OCI-LY3 (cell line): ENCODE data around the gene PXYLP1.

ENCODE experiments used
- H2AFZ ChIP-seq: fragments of 200-600, 300-600 bp; shearing (Covaris generic); 2 replicates; pipeline ENCODE4 v1.6.0; 2014; ENCODE audit warnings: antibody characterized with exemption, low read depth, low read length
- H3K27ac ChIP-seq: fragments of 200-600, 300-600 bp; sonication (generic); 2 replicates; pipeline ENCODE4 v1.5.1; 2014; ENCODE audit warnings: mild to moderate bottlenecking, low read length, moderate library complexity, mixed read lengths
- H3K27me3 ChIP-seq: fragments of 200-600, 300-600 bp; sonication (generic); 2 replicates; pipeline ENCODE4 v1.6.1; 2014; ENCODE audit warnings: low read depth, low read length, mixed read lengths
- H3K36me3 ChIP-seq: fragments of 200-600, 300-600 bp; sonication (generic); replicated peaks from 2 replicates; pipeline ENCODE3; 2014; ENCODE audit warnings: low read depth, low read length, mixed read lengths
- H3K4me1 ChIP-seq: fragments of 300-600, 200-600 bp; sonication (generic); 2 replicates; pipeline ENCODE4 v1.6.1; 2014; ENCODE audit warnings: low read length, mixed read lengths
- H3K4me2 ChIP-seq: fragments of 200-600, 300-600 bp; sonication (generic); 2 replicates; pipeline ENCODE4 v1.6.1; 2014; ENCODE audit warnings: low read length, mixed read lengths
- H3K4me3 ChIP-seq: fragments of 300-600, 200-600 bp; sonication (generic); 2 replicates; pipeline ENCODE4 v1.5.1; 2014; ENCODE audit warnings: antibody characterized with exemption, mild to moderate bottlenecking, low read length, moderate library complexity
- H3K79me2 ChIP-seq: fragments of 300-600, 200-600 bp; shearing (Covaris generic); 2 replicates; pipeline ENCODE4 v1.6.1; 2014; ENCODE audit warnings: mild to moderate bottlenecking, low read length, mixed read lengths
- H3K9ac ChIP-seq: fragments of 300-600, 200-600 bp; shearing (Covaris generic); 2 replicates; pipeline ENCODE4 v1.6.0; 2014; ENCODE audit warnings: mild to moderate bottlenecking, low read length, moderate library complexity
- H3K9me3 ChIP-seq: fragments of 200-600, 300-600 bp; shearing (Covaris generic); 2 replicates; pipeline ENCODE4 v1.6.1; 2014; ENCODE audit warnings: low read length, mixed read lengths; ENCODE audit not compliant: insufficient read depth
- H4K20me1 ChIP-seq: fragments of 200-600, 300-600 bp; sonication (generic); 2 replicates; pipeline ENCODE4 v1.6.1; 2016; ENCODE audit warnings: low read length, mixed read lengths; ENCODE audit not compliant: insufficient read depth
- CTCF ChIP-seq: fragments of 200-600, 300-600 bp; sonication (generic); IDR thresholded peaks from 2 replicates; pipeline ENCODE4 v1.5.1; 2014; ENCODE audit warnings: antibody characterized with exemption, low read length, low read depth
- EZH2phosphoT487 ChIP-seq: fragments of 200-600 bp; shearing (Covaris generic); IDR thresholded peaks from 2 replicates; pipeline ENCODE4 v1.6.1; 2018; ENCODE audit warnings: antibody characterized with exemption, mixed run types, low read depth

PXYLP1 gene, protein sequence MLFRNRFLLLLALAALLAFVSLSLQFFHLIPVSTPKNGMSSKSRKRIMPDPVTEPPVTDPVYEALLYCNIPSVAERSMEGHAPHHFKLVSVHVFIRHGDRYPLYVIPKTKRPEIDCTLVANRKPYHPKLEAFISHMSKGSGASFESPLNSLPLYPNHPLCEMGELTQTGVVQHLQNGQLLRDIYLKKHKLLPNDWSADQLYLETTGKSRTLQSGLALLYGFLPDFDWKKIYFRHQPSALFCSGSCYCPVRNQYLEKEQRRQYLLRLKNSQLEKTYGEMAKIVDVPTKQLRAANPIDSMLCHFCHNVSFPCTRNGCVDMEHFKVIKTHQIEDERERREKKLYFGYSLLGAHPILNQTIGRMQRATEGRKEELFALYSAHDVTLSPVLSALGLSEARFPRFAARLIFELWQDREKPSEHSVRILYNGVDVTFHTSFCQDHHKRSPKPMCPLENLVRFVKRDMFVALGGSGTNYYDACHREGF

DNA sequence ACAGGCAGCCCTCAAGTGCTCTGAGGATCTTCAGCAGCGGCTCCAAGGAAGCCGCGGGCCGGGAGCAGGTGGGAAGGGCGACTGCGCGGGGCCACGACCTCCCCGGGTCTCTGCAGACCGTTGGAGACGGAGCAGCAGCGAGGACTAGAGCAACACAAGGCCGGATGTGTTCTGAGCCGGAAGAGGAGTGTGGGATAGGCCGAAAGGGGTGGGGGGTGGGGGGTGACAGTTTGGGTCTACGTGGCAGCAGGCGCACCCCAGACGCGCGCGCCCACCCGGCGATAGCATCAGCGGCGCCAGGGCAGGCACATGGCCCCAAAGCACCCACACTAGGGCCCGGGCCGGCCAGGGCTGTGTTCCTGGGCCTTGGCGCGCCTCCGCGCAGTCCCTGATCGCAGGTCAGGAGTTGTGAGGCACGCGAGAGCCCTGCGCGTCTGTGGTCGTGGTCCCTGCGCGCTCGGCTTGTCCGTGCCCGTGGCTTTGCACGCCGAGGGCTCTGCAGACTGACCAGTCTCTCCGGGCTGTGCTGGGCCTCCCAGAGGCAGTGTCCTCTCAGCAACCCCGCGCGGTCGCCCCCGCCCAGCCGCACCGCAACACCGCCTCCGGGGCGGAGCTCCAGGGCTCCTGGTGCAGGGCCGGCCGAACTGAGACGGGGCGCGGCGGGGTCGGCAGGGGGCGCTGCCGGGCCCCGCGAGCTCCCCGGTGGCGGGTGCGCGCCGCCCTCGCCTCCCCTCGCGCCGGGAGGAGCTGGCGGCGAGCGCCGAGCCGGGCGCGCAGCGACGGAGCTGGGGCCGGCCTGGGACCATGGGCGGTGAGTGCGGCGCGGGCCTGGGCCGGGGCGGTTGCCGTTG, at the start of gene PXYLP1:
Gene PXYLP1 (plus strand): TSS at position 725 of the 851 bp plus-strand sequence. CDS start 28,351 bp downstream, outside the sequence.
- H3K9ac ChIP-seq: peak within 1 kb of the TSS; percentile 95
- H3K9me3 ChIP-seq: no peaks in the 10 kb centered on the region
- H2AFZ ChIP-seq: peak within 1 kb of the TSS; percentile 82
- peak within 1 kb of the TSS; percentile 71 for H3K27ac ChIP-seq
- H3K4me3 ChIP-seq: peak within 1 kb of the TSS; percentile 96
- H3K4me2 ChIP-seq: peak within 1 kb of the TSS; percentile 91
- no peaks in the 10 kb centered on the region for H3K27me3 ChIP-seq
- no peaks in the 10 kb centered on the region; the same call in 1 of the 2 replicates for H3K79me2 ChIP-seq
- H3K4me1 ChIP-seq: peaks cover 6% of the 10 kb centered on the region
- TF ChIP-seq CTCF (peak; percentile 48), EZH2phosphoT487 (no peak)
- no peaks in the 10 kb centered on the region for H3K36me3 ChIP-seq
- no peaks in the 10 kb centered on the region for H4K20me1 ChIP-seq

DNA sequence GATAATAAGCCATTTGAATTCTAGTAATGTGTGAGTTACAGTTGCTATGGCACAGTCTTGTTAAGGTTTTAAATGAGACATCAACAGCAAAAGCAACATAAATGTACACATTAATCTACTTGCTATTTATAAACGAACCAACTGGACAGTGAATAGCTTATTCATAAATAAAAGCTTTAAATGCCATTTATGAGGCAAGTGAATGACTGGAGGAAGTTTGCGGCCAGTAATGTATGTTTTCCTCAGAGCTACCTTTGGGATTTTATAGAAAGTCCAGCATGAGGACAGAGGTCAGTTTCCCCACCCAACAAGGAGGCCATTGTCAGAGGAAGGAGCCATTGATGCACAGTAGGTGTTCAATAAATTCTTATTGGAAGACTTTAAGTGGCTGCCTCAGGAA, 48.0 kb upstream of the PXYLP1 start:
- no peaks in the 10 kb centered on the region for H3K4me1 ChIP-seq
- no peak overlapping the region for H3K4me2 ChIP-seq
- H2AFZ ChIP-seq: no peak overlapping the region
- H3K9me3 ChIP-seq: no peaks in the 10 kb centered on the region
- TF ChIP-seq CTCF (no peak), EZH2phosphoT487 (no peak)
- H3K27me3 ChIP-seq: no peaks in the 10 kb centered on the region; the same call in 1 of the 2 replicates
- no peak overlapping the region for H3K27ac ChIP-seq
- no peaks in the 10 kb centered on the region for H3K79me2 ChIP-seq
- no peak overlapping the region for H3K9ac ChIP-seq
- no peaks in the 10 kb centered on the region for H4K20me1 ChIP-seq
- H3K4me3 ChIP-seq: no peak overlapping the region
- H3K36me3 ChIP-seq: no peaks in the 10 kb centered on the region

DNA sequence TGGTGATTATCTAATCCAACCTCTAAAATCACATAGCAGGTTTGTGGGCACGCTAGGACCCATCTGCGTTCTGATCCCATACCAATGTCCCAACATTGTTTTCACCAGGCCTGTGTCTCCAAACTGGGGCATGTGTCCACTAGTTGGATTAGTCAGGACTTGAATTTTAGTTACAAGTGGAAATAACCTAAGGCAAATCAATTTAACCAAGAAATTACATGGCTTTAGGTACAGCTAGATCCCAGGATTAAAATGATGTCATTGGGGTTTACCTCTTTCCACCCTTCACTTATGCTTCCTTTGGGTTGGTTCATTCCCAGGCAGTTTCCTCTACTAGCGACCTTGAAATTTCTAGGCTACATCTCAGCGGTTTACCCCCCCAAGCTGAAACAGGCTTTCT, 47.2 kb upstream of the PXYLP1 start:
- no peak overlapping the region for H2AFZ ChIP-seq

More for the DNA sequence above, 47.2 kb upstream of the PXYLP1 start:
- Histone ChIP-seq H3K79me2 (no peaks in the 10 kb centered on the region), H3K27me3 (no peaks in the 10 kb centered on the region; the same call in 1 of the 2 replicates), H3K9me3 (no peaks in the 10 kb centered on the region), H3K36me3 (no peaks in the 10 kb centered on the region), H3K4me1 (no peaks in the 10 kb centered on the region), H3K9ac (no peak overlapping the region), H3K4me2 (no peak overlapping the region), H3K27ac (no peak overlapping the region), H3K4me3 (no peak overlapping the region), H4K20me1 (no peaks in the 10 kb centered on the region)
- no peak for TF ChIP-seq CTCF
- TF ChIP-seq EZH2phosphoT487: no peak
